Progenitor cell of endocrine pancreas (in vitro differentiated cells): Measurements from ENCODE around the gene CCNT2. TPM values are rescaled to one million over a fixed set of nuclear protein-coding genes. Genes with fewer than 3 reads are reported as not detected.
A peak's percentile ranks its signal among the peaks of the same experiment; 100 is the strongest.

Source experiments
- DNase-seq: peaks from one replicate; pipeline ENCODE4 v3.0.0; 2021; ENCODE audit warnings: low spot score; ENCODE audit not compliant: unreplicated experiment
- H3K27ac Mint-ChIP-seq: 2 replicates; pipeline ENCODE4 v1.8.0; 2021; ENCODE audit warnings: mild to moderate bottlenecking, moderate library complexity, mixed read lengths
- H3K27me3 Mint-ChIP-seq: 2 replicates; pipeline ENCODE4 v1.8.0; 2021; ENCODE audit warnings: mixed read lengths
- H3K36me3 Mint-ChIP-seq: 2 replicates; pipeline ENCODE4 v1.8.0; 2022; ENCODE audit warnings: mixed read lengths; ENCODE audit not compliant: insufficient read depth
- H3K4me1 Mint-ChIP-seq: 2 replicates; pipeline ENCODE4 v1.8.0; 2021; ENCODE audit warnings: low read depth, mixed read lengths
- H3K4me3 Mint-ChIP-seq: 2 replicates; pipeline ENCODE4 v1.8.0; 2021; ENCODE audit warnings: low read depth, mild to moderate bottlenecking, moderate library complexity, mixed read lengths
- H3K9me3 Mint-ChIP-seq: 2 replicates; pipeline ENCODE4 v1.8.0; 2021; ENCODE audit warnings: low read depth, mixed read lengths
- total RNA-seq: library from RNA; stranded (reverse); gene quantifications from 2 replicates; pipeline ENCODE4 v1.2.1, GENCODE V29; 2021
- TF ChIP-seq, protein P1 (sequence below): fragments of 200-600 bp; sonication (generic); IDR thresholded peaks from one replicate; pipeline ENCODE4 v1.5.0; 2021; ENCODE audit warnings: antibody characterized with exemption, mild to moderate bottlenecking; ENCODE audit not compliant: unreplicated experiment

The CCNT2 gene
- total RNA-seq, 1 donor from 2014 or later = 74.8 TPM

DNA sequence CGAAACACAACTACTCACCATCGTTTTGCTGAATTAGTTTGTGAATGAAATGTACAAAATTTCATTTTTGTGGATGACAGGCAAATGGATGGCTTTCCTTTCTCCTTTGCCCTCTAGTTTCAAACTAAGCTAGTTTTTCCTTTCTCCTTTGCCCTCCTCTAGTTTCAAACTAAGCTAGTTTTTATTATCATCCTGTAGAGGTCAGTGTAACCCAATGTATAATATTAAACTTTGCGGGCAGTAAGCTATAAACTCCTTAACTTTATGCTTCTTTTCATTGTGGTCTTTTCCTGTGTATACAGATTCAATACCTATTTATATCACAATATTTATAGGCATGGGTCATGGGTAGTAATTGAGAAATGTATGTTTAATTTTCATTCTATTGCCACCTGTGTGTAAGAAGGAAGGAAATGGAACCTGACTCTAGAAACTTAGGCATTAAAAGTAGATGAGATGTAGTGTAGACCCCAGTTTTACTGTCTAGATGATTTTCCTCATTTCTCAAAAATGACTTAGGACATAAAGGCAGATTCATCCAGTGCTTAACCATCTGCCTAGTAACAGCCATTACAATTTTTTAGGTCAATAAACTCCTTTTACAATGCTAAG, 70.5 kb downstream of the CCNT2 start:
- no peaks in the 10 kb centered on the region for H3K9me3 Mint-ChIP-seq
- no peak overlapping the region for H3K27ac Mint-ChIP-seq
- no peak overlapping the region for H3K4me3 Mint-ChIP-seq
- no peak for DNase-seq
- TF ChIP-seq, protein P1, sequence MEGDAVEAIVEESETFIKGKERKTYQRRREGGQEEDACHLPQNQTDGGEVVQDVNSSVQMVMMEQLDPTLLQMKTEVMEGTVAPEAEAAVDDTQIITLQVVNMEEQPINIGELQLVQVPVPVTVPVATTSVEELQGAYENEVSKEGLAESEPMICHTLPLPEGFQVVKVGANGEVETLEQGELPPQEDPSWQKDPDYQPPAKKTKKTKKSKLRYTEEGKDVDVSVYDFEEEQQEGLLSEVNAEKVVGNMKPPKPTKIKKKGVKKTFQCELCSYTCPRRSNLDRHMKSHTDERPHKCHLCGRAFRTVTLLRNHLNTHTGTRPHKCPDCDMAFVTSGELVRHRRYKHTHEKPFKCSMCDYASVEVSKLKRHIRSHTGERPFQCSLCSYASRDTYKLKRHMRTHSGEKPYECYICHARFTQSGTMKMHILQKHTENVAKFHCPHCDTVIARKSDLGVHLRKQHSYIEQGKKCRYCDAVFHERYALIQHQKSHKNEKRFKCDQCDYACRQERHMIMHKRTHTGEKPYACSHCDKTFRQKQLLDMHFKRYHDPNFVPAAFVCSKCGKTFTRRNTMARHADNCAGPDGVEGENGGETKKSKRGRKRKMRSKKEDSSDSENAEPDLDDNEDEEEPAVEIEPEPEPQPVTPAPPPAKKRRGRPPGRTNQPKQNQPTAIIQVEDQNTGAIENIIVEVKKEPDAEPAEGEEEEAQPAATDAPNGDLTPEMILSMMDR = peak; percentile 62
- peaks cover 12% of the 10 kb centered on the region for H3K27me3 Mint-ChIP-seq
- H3K36me3 Mint-ChIP-seq = no peaks in the 10 kb centered on the region
- no peaks in the 10 kb centered on the region for H3K4me1 Mint-ChIP-seq

GRCh38 chr2:134999521-134999920, 80.9 kb downstream of the CCNT2 start:
- peaks cover 14% of the 10 kb centered on the region for H3K4me1 Mint-ChIP-seq
- no peak overlapping the region for H3K27ac Mint-ChIP-seq
- TF ChIP-seq, protein P1 = no peak
- no peak for DNase-seq
- H3K27me3 Mint-ChIP-seq = peaks cover 4% of the 10 kb centered on the region
- no peak overlapping the region for H3K4me3 Mint-ChIP-seq
- H3K36me3 Mint-ChIP-seq = no peaks in the 10 kb centered on the region
- no peaks in the 10 kb centered on the region for H3K9me3 Mint-ChIP-seq

DNA sequence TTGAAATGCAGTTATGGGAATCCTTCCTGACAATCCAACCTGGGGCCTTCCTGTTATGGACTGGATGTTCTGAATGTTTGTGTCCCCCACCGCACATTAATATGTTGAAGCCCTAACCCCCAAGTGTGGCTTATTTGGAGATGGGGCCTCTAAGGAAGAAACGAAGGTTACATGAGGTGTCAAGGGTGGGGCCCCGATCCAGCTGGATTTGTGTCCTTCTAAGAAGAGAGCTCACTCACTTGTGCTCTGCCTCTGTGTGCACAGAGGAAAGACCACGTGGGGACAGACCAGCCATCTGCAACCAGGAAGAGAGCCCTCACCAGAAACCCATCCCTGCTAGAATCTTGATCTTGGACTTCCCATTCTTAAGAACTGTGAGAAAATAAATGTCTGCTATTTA, 84.2 kb downstream of the CCNT2 start:
- no peak overlapping the region for H3K27ac Mint-ChIP-seq
- TF ChIP-seq, protein P1 = no peak
- H3K9me3 Mint-ChIP-seq = no peaks in the 10 kb centered on the region
- H3K4me1 Mint-ChIP-seq = peaks cover 14% of the 10 kb centered on the region
- H3K36me3 Mint-ChIP-seq = no peaks in the 10 kb centered on the region
- H3K27me3 Mint-ChIP-seq = peaks cover 12% of the 10 kb centered on the region
- DNase-seq = no peak
- no peak overlapping the region for H3K4me3 Mint-ChIP-seq

DNA sequence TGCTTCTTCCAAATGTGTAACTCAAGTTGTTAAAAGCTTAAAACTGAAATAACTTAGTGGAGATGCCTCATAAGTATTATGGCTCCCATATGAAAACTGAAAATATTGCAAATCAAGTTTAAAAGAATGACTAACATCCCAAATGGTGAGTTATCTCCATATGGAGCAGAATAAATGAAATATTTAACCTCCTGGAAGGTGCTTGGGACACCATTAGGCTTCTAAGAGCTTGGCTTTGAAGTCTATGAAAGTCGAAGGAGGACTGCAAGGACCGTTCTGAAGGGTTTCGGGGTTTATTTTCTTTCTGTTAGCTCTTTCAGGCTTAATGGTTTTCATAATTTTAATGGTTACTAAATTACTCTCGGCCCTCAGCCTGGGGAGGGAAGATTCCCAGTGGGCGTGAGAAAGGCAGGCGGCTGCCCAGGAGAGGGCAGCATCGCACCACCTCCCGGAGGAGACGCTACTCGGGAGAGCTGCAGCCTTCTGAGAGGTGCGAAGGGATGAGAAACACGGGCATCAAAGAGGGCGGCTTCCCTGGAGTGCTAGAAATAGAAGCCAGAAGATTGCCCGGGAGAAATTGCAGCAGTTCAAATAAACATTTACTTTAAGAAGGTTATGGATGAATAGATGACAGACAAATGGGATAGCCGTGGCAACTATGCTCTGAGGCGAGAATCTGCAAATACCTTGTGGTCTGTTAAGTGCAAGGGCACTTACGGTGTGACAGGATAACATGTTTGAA, 85.6 kb downstream of the CCNT2 start:
- peaks cover 12% of the 10 kb centered on the region for H3K27me3 Mint-ChIP-seq
- no peaks in the 10 kb centered on the region for H3K36me3 Mint-ChIP-seq
- peak; percentile 64 for DNase-seq
- H3K4me1 Mint-ChIP-seq = peaks cover 14% of the 10 kb centered on the region
- H3K4me3 Mint-ChIP-seq = no peak overlapping the region
- H3K9me3 Mint-ChIP-seq = no peaks in the 10 kb centered on the region
- H3K27ac Mint-ChIP-seq = no peak overlapping the region
- TF ChIP-seq, protein P1 = peak; percentile 96

DNA sequence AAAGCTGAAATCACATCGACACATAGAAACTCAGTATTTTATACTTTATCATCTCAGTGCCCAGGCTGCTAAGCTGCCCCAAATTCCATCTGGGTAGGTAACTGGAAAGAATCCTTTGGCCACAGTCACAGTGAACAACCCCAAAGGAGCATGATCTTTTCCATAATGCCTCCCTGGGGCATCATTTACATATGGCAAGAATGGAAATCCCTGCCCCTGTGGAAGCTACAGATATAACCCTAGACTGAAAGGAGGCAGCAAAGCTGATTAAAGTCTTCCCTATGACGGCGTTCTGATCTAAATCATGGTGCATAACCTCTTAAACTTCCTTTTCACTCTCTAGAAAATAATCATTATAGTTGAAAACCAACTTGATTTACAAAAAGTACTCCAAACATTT, 87.1 kb downstream of the CCNT2 start:
- DNase-seq = no peak
- no peak overlapping the region for H3K4me3 Mint-ChIP-seq
- peaks cover 10% of the 10 kb centered on the region for H3K4me1 Mint-ChIP-seq
- TF ChIP-seq, protein P1 = no peak
- H3K27me3 Mint-ChIP-seq = peaks cover 12% of the 10 kb centered on the region
- no peak overlapping the region for H3K27ac Mint-ChIP-seq
- H3K9me3 Mint-ChIP-seq = no peaks in the 10 kb centered on the region
- H3K36me3 Mint-ChIP-seq = no peaks in the 10 kb centered on the region

Other genes starting within 250 kb of the CCNT2 start
- 3.7 and 3.8 TPM in 2 replicates for gene TMEM163, start 199.8 kb upstream of the CCNT2 start, total RNA-seq
- not detected in 2 replicates for gene ACMSD, start 80.2 kb upstream of the CCNT2 start, total RNA-seq
- not detected in 2 replicates for gene MAP3K19, start 128.6 kb downstream of the CCNT2 start, total RNA-seq
- gene RAB3GAP1, start 133.5 kb downstream of the CCNT2 start, total RNA-seq = 33.7 and 34.7 TPM in 2 replicates